GM12875 (cell line): ENCODE results near the gene PLIN4.

Source experiments
- H3K4me3 ChIP-seq: one replicate; pipeline ENCODE4 v1.5.1; 2011; ENCODE audit warnings: low read depth, low read length, control low read depth
- CTCF ChIP-seq: IDR thresholded peaks from 2 replicates; pipeline ENCODE4 v1.5.1; 2011; ENCODE audit warnings: low read depth, mild to moderate bottlenecking, control low read depth, inconsistent platforms, low read length, moderate library complexity, borderline replicate concordance; ENCODE audit not compliant: insufficient read depth

The PLIN4 gene

DNA sequence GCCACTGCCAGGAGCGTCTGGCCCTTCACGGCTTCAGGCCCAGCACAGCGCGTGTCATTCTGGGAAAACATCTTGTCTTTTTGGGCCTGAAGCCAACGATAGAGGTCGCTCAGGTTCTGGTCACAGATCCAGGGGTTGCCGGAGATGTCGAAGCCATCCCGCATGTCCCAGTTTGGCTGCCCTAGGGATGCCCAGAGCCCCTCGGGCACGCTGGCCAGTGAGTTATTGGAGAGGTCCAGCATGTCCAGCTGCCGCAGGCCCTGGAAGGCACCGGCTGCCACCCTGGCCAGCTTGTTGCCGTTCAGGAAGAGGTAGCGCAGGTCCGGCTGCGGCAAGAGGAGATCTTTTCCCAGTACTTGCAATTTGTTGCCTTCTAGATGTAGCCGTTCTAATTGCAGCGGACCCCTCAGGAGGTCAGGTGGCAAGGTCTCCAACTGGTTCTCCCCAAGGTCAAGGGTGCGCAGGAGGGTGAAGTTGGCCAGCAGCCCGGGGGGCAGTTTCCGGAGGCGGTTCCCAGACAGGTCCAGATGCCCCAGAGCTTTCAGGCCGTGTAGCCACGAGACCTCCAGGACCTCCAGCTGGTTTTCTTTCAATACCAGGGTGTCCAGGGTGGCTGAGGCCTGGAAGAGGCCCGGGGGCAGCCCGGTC is 19.8 kb upstream of the PLIN4 start:
- no peak for TF ChIP-seq CTCF
- no peak overlapping the region for H3K4me3 ChIP-seq

- no peak for TF ChIP-seq CTCF
- no peak overlapping the region for H3K4me3 ChIP-seq
Observed at GRCh38 chr19:4536798-4537197, 18.5 kb upstream of the PLIN4 start.

- TF ChIP-seq CTCF: no peak
- H3K4me3 ChIP-seq: no peak within 1 kb of the TSS
Observed at GRCh38 chr19:4534836-4535658, 16.8 kb upstream of the PLIN4 start, which contains the start of gene PLIN5. PLIN5 (minus strand) TSS chr19:4535224; CDS start chr19:4534074, 1,150 bp downstream.

DNA sequence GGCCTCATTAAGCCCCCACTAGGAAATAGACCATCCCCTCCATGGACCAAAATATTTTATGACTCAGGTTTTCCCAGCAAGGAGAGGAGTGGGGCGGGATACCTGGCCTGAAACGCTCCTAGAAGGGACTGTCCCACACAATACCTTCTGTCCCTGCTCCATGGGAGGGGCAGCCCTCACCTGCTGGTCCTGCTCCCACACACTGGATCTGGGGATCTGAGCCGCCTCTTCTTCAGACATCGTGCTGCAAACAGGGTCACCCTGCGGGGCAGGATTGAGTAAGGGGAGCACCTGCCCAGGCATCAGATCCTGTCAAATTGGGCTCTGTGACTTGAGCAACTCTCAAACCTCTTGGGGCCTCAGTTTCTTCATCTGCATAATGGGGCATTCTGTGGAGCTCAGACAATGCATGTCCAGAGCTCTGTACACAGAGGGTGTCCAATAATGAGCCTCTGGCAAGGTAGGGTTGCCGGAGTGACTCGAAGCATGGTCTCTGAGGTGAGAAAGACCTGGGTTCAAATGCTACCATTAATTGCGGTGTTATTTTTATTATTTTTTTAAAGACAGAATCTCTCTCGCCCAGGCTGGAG is 15.6 kb upstream of the PLIN4 start:
- no peak for TF ChIP-seq CTCF
- H3K4me3 ChIP-seq: no peak overlapping the region

GRCh38 chr19:4533334-4533733 is 15.0 kb upstream of the PLIN4 start:
- TF ChIP-seq CTCF: no peak
- no peak overlapping the region for H3K4me3 ChIP-seq

- TF ChIP-seq CTCF: no peak
- no peak overlapping the region for H3K4me3 ChIP-seq
Observed at GRCh38 chr19:4531562-4532165, 13.4 kb upstream of the PLIN4 start.
